GM04503 (cell line): Measurements from ENCODE around the gene ATP8B3.

ENCODE experiments used
- DNase-seq: peaks from one replicate; pipeline ENCODE4 v3.0.0-alpha.2; 2012; ENCODE audit warnings: low read depth

The ATP8B3 gene

GRCh38 chr19:1754636-1755466 is 57.2 kb downstream of the ATP8B3 start:
- no peak for DNase-seq

DNA sequence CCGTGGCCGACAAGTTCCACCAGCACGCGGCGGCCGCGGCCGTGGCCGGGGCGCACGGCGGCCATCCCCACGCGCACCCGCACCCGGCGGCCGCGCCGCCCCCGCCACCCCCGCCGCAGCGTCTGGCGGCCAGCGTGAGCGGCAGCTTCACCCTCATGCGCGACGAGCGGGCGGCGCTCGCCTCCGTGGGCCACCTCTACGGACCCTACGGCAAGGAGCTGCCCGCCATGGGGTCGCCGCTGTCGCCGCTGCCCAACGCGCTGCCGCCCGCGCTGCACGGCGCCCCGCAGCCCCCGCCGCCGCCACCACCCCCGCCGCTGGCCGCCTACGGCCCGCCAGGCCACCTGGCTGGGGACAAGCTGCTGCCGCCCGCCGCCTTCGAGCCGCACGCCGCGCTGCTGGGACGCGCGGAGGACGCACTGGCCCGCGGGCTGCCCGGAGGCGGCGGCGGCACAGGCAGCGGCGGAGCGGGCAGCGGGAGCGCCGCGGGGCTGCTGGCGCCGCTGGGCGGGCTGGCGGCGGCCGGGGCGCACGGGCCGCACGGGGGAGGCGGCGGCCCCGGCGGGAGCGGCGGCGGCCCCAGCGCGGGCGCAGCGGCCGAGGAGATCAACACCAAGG is 57.9 kb downstream of the ATP8B3 start:
- no peak for DNase-seq

DNA sequence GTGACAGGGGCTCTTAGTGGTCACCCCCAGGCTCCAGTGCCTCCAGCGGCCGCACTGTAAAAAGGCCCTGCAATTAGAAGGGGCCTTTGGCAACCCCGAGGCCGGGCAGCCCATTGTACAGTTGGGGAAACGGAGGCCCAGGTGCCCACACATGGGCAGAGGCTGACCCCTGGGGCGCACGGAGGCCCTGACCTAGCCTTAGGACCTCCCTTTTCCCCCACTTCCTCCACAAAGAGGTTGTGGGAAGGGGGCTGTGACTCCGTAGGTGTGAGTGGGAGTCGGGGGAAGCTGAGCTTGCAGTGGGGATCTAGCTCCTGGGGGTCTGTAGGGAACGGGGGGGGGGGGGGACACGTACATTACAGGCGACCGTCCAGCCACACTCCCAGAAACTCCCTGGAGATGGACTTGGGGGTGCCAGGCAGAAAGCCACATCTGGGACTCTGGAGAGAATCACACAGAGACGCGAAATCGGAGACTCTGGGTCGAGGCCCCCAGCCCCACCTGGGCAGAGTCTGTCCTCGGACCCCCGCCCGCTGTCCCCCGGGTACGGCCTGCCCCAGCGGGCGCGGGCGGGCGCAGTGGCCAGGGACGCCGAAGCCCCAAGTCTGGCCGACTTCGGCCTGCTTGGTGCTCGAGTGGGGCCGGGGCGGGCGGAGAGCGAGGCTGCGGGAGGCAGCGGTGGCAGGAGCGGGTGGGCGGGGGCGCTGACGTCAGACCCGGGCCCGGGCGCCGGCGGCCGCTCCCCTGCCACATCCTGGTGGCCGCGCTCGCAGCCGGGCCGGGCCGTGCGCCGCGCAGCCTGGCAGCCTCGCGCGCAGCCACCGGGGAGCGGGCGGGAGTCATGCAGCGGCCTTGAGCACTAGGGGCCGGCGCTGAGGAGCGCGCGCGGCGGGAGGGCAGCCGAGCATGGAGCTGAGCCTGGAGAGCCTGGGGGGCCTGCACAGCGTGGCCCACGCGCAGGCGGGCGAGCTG is 59.0 kb downstream of the ATP8B3 start, which contains the start of gene ONECUT3:
Gene ONECUT3, plus strand, starts transcription at position 750 of the 972 bp plus-strand sequence. Its CDS starts 157 bp downstream, at position 907.
- no peak for DNase-seq

DNA sequence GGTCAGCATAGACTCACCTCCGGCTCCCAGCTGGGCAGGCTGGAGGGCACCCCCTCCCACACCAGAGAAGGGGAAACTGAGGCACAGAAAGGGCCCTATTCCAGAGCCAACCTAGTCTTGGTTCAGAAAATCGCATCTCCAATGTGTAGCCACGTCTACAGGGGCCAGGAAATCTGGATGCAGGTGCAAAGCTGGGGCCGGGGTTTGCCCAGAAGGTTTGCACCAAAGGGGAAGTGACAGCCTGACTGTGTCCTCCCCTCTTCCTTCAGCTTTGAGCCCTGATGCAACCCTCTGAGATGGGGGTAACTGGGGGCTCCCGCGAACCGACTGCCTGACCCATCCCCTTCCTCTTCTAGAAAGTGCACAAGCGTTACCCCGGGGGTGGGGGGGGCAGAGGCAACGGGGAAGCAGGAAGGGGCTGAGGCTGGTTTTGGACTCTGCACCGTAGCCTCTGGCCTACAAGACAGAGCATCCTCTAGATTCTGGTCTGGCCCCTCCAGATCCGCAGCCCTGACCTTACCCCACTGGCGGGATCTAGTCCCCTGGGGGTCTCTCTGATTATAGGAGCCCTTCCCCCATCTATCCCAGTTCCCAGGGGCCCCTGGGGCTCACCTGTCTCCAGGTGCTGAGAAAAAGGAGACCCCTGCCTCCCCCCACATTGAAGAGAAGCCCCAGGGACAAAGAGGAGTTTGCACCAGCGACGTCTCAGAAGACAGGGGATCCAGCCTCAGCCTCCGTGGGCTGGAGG is 59.9 kb downstream of the ATP8B3 start:
- no peak for DNase-seq

- DNase-seq, result no peak
Observed at GRCh38 chr19:1751367-1752008, 60.6 kb downstream of the ATP8B3 start.

DNA sequence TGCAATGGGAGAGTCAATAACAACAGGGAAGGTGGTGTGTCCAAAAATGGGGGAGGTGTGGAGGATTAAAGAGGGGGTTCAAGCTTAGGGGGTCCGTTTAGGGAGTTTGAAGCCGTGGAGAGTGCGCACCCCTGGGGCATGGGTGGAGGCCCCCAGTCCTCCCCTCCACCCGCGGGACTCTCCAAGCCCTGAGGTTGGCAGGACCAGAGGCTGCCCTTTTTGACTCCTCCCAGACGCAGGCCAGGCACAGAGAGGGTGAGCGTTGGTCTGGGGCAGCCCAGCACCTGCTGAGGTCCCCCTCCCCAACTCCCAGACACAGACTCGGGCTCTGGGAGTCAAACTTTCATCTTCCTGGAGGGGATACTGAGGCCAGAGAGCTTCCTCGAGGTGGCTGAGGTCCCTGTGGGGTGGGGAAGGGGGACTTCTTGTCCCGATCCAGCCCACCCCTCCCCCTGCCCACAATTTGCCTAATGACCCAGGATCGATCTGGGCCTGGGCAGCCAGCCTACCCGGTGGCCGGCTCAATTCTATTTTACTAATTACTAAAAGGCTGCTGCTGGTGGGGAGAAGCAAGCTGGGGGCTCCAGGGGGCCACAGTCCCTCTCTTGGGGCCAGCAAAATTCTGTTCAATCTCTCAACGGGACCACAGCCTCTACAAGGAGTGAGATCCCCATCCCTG is 61.6 kb downstream of the ATP8B3 start:
- DNase-seq, result no peak

GRCh38 chr19:1749373-1750342 is 62.4 kb downstream of the ATP8B3 start:
- no peak for DNase-seq

GRCh38 chr19:1748873-1749341 is 63.2 kb downstream of the ATP8B3 start:
- DNase-seq, result no peak

- DNase-seq, result no peak
Observed at GRCh38 chr19:1748115-1748872, 63.8 kb downstream of the ATP8B3 start.

DNA sequence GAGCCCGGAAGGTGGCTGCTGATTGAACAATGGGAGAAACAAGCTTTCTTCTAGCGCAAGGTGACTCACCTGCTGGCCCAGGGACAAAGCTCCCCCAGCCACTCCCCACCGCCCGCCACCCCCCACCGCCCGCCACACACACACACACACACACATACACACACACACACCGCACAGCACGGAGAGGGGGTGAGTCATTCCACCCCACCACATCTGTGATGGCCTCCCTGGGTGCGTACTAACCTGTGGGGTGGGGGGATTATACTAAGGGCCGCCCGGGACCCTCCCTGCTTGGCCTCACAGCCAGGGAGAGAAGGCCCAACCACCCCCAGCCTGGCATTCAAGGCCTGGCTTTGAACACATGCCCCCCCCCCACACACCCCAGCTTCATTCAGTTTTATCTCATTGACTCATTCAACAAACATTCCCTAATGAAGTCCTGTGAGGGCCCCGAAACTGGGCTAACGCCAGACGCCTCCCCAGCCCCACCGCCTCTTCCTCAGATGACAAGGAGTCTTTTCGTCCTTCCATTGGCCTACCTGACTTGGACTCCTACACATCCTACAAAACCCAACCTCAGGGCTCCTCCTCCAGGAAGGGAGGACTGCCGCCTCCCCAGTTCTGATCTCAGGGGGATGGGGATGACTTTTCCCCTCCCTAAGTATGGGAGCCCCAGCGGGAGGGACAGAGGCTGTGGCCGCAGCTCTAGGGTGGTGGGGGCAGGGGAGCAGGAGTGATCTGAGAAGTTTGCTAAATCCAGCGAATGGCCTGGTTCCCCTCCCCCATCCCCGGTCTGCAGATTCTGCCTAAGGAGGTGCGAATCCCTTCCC is 64.6 kb downstream of the ATP8B3 start:
- DNase-seq, result peak; percentile 17

GRCh38 chr19:1746401-1747284 is 65.4 kb downstream of the ATP8B3 start:
- DNase-seq, result no peak

DNA sequence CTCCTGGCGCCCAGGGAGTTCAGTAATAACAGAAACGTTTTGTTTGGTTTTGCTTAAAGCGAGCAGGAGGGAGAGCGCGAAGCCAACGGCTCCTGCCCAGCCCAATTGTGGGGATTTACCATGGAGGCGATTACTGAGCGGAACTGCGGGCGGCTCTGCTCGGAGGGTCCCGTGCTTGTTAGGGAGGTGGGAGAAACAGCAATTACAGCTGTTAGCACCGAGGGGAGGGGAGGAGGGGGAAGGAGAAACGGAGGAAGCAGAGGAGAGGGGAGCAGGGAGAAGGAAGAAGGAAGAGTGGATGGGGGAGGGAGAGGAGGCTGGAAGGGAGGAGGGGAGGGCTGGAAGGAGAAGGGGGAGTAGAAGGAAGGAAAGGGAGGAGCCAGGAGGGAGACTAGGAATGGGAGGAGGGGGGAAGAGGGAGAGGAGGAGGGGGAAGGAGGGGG is 66.5 kb downstream of the ATP8B3 start:
- no peak for DNase-seq

DNA sequence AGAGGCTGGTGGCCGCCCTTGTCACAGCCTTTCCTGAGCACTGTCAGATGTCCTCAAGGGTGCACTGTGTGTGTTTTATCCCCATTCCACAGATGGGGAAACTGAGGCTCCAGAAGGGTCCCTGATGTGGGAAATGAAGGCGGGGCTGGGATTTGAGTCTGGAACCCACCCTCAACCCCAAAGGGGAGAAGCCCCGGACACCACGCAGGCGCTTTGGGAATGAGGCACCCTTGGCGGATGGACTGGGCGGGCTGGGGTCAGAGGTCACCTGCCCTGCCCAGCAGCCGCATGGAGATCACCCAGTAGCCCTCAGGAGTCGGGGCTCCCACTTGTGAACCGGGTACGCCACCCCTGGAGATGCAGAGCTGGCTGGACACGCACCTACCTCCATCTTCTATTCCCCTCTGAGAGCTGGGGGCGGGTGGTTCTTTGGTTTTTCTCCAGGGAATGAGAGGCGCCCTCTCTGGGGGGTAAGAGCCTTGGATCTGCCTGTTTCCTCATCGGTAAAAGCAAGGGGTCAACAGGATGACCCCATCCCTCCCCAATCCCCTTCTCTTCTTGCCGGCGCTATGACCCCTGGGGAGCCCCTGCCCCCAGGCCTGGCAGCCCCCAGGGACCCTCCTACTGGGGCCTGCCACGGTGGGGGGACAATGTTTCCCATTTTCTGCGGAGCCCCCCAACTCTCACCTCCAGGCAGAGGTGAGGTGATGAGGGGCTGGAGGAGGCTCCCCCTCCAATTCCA is 67.1 kb downstream of the ATP8B3 start:
- no peak for DNase-seq

GRCh38 chr19:1744133-1744665 is 67.9 kb downstream of the ATP8B3 start:
- DNase-seq, result no peak

GRCh38 chr19:1742989-1743696 is 68.9 kb downstream of the ATP8B3 start:
- DNase-seq, result no peak
